KOPT-K1 (cell line): ENCODE data around the gene LRRFIP2.

Experiments used
- H3K27ac ChIP-seq: fragments of 200-600 bp; sonication (generic); 2 replicates; pipeline ENCODE4 v1.5.1; 2016; ENCODE audit warnings: antibody characterized with exemption, mild to moderate bottlenecking, low read depth, low read length; ENCODE audit not compliant: poor library complexity, severe bottlenecking
- H3K36me3 ChIP-seq: fragments of 200-600 bp; sonication (generic); 2 replicates; pipeline ENCODE4 v1.5.1; 2017; ENCODE audit warnings: antibody characterized with exemption, mild to moderate bottlenecking, low read length, moderate library complexity; ENCODE audit not compliant: insufficient read depth
- H3K9me3 ChIP-seq: fragments of 200-600 bp; sonication (generic); 2 replicates; pipeline ENCODE4 v1.5.1; 2017; ENCODE audit warnings: antibody characterized with exemption, low read length, mild to moderate bottlenecking; ENCODE audit not compliant: insufficient read depth, poor library complexity, severe bottlenecking

LRRFIP2 gene

GRCh38 chr3:37200141-37200540 lies 25.8 kb upstream of the LRRFIP2 start:
- Histone ChIP-seq H3K27ac (no peak overlapping the region), H3K36me3 (no peaks in the 10 kb centered on the region)

GRCh38 chr3:37198996-37199395 lies 24.6 kb upstream of the LRRFIP2 start:
- Histone ChIP-seq H3K27ac (no peak overlapping the region), H3K9me3 (no peaks in the 10 kb centered on the region), H3K36me3 (no peaks in the 10 kb centered on the region)

More at GRCh38 chr3:37200141-37200540, 25.8 kb upstream of the LRRFIP2 start:
- no peaks in the 10 kb centered on the region for H3K9me3 ChIP-seq

- Histone ChIP-seq H3K36me3 (no peaks in the 10 kb centered on the region), H3K9me3 (no peaks in the 10 kb centered on the region), H3K27ac (no peak overlapping the region)
Observed at GRCh38 chr3:37198547-37198946, 24.2 kb upstream of the LRRFIP2 start.

GRCh38 chr3:37197810-37198371 lies 23.5 kb upstream of the LRRFIP2 start:
- Histone ChIP-seq H3K9me3 (no peaks in the 10 kb centered on the region), H3K27ac (no peak overlapping the region), H3K36me3 (no peaks in the 10 kb centered on the region)

GRCh38 chr3:37194533-37194932 lies 20.2 kb upstream of the LRRFIP2 start:
- H3K9me3 ChIP-seq: no peaks in the 10 kb centered on the region
- H3K36me3 ChIP-seq: no peaks in the 10 kb centered on the region
- H3K27ac ChIP-seq: no peak overlapping the region

- H3K36me3 ChIP-seq: no peaks in the 10 kb centered on the region
- no peaks in the 10 kb centered on the region for H3K9me3 ChIP-seq
- H3K27ac ChIP-seq: no peak overlapping the region
Observed at GRCh38 chr3:37190667-37191066, 16.3 kb upstream of the LRRFIP2 start.

GRCh38 chr3:37189109-37189508 lies 14.7 kb upstream of the LRRFIP2 start:
- no peaks in the 10 kb centered on the region for H3K9me3 ChIP-seq
- H3K36me3 ChIP-seq: no peaks in the 10 kb centered on the region
- no peak overlapping the region for H3K27ac ChIP-seq

- no peaks in the 10 kb centered on the region for H3K9me3 ChIP-seq
- no peaks in the 10 kb centered on the region for H3K36me3 ChIP-seq
- no peak overlapping the region for H3K27ac ChIP-seq
Observed at GRCh38 chr3:37183976-37184375, 9.6 kb upstream of the LRRFIP2 start.

GRCh38 chr3:37183375-37183831 lies 9.0 kb upstream of the LRRFIP2 start:
- no peaks in the 10 kb centered on the region for H3K36me3 ChIP-seq
- no peak overlapping the region for H3K27ac ChIP-seq
- H3K9me3 ChIP-seq: no peaks in the 10 kb centered on the region

- no peaks in the 10 kb centered on the region for H3K9me3 ChIP-seq
- no peaks in the 10 kb centered on the region for H3K36me3 ChIP-seq
- no peak overlapping the region for H3K27ac ChIP-seq
Observed at GRCh38 chr3:37182816-37183215, 8.4 kb upstream of the LRRFIP2 start.

- H3K36me3 ChIP-seq: no peaks in the 10 kb centered on the region
- no peaks in the 10 kb centered on the region for H3K9me3 ChIP-seq
- H3K27ac ChIP-seq: no peak overlapping the region
Observed at GRCh38 chr3:37181756-37182155, 7.4 kb upstream of the LRRFIP2 start.

GRCh38 chr3:37179144-37179967 lies 5.0 kb upstream of the LRRFIP2 start:
- H3K36me3 ChIP-seq: no peaks in the 10 kb centered on the region
- no peak overlapping the region for H3K27ac ChIP-seq
- H3K9me3 ChIP-seq: no peaks in the 10 kb centered on the region

- no peak overlapping the region for H3K27ac ChIP-seq
- peaks cover 21% of the 10 kb centered on the region for H3K36me3 ChIP-seq
- no peaks in the 10 kb centered on the region for H3K9me3 ChIP-seq
Observed at GRCh38 chr3:37173806-37174205, 576 bp downstream of the LRRFIP2 start.

- H3K36me3 ChIP-seq: peaks cover 21% of the 10 kb centered on the region
- no peak overlapping the region for H3K27ac ChIP-seq
- H3K9me3 ChIP-seq: no peaks in the 10 kb centered on the region
Observed at GRCh38 chr3:37171144-37171543, 3.2 kb downstream of the LRRFIP2 start.

- no peak overlapping the region for H3K27ac ChIP-seq
- peaks cover 21% of the 10 kb centered on the region for H3K36me3 ChIP-seq
- no peaks in the 10 kb centered on the region for H3K9me3 ChIP-seq
Observed at GRCh38 chr3:37170513-37170912, 3.9 kb downstream of the LRRFIP2 start.

GRCh38 chr3:37170060-37170459 lies 4.3 kb downstream of the LRRFIP2 start:
- Histone ChIP-seq H3K9me3 (no peaks in the 10 kb centered on the region), H3K27ac (no peak overlapping the region), H3K36me3 (peaks cover 21% of the 10 kb centered on the region)
